ENCODE results near the gene CAST.
"Not testable (repeated sequence)": the region's sequence is repeated elsewhere in the genome, so short reads cannot be mapped to it uniquely, and the experiment has no call there.

The CAST gene

DNA sequence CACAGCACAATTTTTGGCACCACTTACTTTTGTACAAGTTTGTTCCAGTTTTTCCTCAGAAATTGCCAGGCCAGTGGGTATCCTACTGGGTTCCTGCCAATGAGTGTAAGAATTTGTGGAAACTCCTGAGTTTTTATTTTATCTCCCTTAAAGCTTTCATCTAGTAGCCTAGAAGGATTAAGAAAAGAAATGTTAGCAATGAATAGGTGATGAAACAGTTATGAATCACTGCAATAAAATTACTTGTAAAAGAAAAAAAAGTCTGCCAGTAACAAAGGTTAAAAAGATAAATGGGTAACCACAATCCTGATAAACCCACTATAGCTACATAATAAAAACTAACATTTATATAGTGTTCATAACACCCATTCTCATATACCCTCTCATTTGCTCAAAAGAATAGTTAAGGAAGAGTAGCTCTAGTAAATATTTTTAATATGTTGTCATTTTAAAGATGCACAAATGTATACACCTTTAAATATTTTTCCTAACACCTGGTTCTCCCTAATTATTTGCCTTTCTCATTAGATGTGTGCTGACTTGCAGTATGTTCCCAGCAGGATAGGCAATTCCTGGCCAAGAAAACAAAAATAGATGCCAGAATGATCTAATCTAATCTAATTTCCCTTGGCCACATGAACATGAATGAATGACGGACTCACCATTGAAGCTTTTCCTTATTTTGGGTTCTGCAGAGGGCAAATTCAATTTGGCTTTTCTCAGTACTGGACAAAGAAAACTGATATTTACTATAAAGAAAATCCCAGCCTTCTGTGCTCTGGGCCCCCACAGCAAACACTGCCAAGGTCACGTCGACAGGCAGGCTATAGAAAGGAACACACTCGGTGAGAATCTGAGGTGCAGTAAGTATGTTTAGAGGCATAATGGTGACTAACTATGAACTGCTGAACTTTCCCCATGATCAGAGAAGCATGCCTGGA is 119.1 kb downstream of the CAST start:
- no peak for DNase-seq (ENCODE audit: low spot score)

DNA sequence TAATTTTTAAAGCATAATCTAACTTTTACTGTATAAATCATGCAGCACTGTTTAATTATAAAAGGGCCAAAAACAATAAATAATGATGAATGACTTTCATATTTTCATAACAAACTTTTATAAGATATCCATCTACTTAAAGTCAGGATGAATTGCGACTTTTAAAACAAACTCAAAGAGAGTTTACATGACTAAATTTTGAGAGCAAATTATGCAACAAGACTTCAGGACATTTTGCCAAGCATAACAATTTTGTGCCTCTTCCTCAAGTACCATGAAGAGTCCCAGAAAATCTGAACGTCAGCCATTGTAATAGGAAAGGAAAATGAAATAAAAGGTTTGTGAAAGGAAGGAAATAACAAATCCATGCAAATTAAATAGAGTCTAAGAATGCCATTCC is 121.2 kb downstream of the CAST start:
- DNase-seq (ENCODE audit: low spot score): no peak

DNA sequence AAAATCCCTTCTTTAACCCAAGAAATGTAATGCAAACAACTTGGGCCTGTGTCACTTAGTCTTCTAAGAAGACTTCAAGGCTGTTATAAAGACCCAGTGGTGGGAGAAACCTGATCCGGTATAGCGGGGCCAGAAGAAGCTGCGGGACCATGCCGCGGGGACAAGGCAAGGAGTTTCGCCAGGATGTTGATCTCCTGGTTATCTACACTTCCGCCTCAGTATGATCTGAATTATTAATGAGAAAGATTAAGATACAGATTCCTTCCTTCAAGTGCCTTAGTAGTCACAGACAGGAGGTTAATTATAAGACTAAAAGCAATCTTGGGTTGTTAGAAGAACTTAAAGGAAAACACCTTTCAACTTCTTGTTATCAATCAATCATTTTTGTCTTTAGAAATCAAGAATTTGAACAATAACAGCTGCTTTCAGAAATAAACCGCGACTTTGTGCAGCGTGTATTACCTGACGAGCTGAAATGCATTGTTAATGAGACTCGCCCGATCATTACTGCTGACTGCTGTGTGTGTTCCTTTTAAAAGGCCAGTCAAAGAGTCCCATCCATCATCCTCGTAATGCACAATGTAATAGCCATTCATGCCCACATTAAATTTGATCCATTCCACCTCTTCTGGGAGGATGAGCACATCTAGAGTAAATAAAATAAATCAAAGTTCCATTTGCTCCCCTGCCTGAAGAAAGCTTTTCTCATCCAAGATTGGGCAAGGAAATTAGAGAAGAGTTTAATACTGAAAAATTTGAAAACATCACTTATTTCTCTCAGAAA is 123.3 kb downstream of the CAST start:
- DNase-seq (ENCODE audit: low spot score): no peak

DNA sequence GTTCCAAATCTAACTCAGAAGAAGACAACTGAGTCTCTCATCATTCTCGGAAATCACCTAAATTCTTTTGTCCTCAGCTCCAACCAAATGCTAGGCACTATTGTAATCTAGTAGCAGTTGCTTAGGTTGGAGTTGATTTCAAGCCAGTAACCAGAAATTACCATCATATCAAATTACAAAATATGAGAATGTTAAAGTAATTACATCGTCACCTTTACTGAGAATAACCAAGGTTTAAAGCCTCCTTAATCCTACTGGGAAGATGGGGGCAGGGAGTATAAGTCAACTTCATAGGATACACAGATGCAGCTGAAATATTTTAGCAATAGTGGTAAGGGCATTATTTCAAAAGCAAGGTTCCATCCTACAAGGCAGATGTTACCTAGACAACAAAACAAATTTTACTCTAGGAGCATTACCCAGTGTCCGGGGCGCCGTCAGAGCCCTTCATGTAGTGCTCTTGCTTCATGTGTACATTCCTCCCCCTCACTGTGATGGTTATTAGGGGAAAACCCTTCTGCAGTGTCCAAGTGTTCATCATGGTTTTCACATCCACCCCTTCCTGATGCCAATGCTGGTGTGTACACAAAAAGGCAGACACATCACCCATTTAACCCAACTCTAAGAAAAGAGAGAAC is 126.1 kb downstream of the CAST start:
- DNase-seq (ENCODE audit: low spot score): no peak

DNA sequence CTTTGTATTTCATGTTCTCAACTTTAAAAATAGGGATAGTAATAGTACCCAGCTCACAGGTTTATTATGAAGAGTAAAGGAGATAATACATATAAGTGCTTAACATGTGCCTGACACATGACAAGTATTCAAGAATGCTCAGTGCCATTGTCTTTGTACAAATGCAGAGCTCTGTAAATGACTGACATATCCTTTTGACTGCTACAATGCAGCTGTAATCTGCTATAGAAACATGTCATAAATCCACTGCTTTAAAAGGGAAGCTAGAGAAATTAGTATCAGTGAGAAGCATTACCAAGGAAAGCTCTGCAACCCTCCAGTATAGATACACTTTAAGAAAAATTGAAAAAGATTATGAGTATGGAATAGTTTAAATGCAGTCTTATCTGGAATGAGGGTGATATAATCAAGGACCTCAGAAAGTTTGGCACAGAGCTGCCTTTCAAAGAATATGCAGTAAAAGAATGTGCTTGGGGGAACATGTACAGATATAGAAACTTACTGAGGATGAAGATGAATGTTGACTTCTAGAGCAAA is 127.7 kb downstream of the CAST start:
- no peak for DNase-seq (ENCODE audit: low spot score)

DNA sequence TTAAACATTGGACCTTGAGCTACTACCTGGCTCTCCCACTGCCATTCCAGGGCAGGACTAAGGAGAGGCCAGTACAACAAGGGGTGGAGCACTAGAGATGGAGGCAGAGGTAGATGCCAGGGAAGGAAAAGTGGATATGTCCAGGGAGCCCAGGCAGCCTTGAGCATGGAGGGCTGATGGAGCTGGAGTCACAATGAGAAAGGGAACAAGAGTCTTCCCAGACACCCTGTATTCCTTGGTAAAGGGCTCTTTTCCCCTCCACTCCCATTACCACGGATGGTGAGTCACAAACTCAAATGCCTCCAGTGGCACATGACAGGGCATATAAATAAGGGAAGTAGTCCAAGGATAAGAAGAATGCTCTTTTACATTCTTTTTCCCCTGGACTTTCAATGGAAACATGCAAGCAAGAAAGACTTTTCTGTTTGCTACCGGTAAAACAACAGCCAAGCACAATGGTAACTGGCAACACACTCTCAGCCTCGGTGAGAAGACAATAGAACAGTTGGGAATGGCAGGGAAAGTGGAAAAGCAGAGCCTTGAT is 128.9 kb downstream of the CAST start:
- DNase-seq (ENCODE audit: low spot score): no peak

DNA sequence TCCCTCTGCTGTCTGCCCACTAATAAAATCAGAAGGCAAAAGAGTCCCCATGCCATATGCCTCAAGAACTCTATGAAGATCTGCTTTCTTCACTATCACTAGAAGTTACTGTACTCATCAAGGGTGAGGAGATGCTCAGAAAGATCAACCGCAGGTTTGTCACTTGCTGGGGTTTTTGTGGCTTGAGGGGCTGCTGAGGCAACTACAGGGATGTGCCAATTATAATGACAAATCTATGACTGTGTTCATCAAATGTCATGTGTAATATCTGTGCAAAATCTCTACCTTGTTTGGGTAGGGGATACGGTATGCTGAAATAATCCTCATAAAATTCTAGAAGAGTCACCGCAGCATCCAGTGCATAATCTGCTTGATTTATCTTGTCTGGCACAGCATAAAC is 132.6 kb downstream of the CAST start:
- no peak for DNase-seq (ENCODE audit: low spot score)

DNA sequence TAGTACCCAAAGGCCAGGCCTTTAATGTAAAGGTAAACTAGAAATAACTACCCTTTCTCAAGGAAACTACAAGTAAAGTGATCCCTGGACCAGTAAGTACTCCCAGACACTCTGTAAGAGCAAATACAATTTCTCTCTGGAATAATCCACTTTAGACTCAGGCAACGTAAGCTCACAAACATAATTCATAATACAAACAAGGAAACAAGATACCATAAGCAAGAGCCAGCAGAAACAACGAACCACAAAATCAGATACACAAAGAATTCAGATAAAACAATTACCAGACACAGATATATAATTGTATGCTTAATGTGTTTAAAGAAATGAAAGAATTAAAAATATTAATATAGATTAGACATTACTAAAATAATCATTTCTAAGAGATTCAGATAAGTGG is 133.4 kb downstream of the CAST start:
- no peak for DNase-seq (ENCODE audit: low spot score)

DNA sequence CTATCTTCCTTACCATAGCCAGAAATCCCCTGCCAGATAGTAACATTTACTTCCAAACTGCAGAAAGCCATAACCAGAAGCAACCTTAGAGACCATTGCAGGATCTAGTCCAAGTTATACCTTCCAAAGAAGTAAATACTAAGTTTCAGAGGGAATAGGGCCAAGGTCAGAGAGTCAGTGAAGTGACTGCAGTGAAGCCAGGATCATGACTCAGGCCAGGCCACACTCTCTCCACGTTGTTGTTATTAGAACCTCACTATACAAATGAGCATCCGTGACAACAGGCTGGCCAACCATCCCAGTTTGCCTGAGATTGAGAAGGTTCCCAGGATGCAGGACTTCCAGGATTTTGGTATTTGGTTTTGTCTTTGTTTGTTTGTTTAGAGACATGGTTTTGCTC is 134.3 kb downstream of the CAST start:
- no peak for DNase-seq (ENCODE audit: low spot score)

DNA sequence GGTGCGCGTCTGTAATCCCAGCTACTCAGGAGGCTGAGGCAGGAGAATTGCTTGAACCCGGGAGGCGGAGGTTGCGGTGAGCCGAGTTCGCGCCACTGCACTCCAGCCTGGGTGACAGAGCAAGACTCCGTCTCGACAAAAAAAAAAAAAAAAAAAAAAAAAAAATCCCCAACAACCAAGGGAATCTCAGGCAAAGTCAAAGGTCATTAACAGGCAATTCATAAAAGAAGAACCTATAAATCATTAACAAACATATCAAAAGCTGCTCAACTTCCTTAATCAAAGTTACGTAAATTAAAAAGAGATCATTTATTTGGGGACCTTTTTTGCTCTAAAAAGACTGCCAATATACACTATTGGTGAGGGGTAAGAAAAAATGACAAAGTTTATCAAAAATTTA is 139.5 kb downstream of the CAST start:
- not testable (repeated sequence) for DNase-seq (ENCODE audit: low spot score)

DNA sequence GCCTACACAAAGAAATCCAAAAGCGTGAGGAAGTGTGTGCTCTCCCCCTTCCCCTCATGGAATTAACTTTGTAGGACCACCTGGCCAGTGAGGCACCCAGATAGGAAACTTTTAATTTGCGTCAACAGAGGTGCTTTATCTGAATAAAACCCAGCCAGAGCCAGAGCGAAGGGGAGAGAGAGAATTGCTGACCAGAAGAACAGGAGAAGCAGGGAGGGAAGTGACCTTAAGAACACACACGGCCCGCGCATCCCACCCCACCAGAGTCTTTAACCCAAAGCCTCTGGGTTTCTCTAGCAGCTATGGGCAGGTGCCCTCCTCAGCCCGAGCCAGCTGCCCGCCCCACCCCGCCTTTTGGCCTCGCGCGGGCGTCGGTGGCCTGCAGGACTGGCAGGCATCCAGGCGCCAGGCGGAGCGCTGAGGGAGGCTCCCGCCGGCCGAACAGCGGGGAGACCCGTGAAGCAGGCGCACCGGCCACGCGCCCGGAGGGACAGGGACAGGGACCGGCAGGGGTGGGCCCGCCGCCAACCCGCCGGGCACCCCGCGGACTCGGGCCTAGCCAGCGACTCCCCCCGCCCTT is 145.0 kb downstream of the CAST start:
- DNase-seq (ENCODE audit: low spot score): peak; percentile 83

DNA sequence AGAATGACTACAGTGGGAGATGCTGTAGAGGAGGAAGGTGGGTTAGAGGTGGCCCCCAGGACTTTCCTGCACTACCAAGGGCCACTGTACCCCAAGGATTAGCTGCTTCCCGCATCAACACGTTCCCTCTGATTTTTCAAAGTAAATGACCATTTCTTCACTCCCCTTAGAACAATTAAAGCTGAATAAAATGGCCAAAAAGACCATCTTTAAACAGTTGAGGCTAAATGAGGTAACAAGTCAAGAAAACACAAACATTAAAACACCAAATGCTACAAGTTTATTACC is 146.3 kb downstream of the CAST start:
- DNase-seq (ENCODE audit: low spot score): no peak

DNA sequence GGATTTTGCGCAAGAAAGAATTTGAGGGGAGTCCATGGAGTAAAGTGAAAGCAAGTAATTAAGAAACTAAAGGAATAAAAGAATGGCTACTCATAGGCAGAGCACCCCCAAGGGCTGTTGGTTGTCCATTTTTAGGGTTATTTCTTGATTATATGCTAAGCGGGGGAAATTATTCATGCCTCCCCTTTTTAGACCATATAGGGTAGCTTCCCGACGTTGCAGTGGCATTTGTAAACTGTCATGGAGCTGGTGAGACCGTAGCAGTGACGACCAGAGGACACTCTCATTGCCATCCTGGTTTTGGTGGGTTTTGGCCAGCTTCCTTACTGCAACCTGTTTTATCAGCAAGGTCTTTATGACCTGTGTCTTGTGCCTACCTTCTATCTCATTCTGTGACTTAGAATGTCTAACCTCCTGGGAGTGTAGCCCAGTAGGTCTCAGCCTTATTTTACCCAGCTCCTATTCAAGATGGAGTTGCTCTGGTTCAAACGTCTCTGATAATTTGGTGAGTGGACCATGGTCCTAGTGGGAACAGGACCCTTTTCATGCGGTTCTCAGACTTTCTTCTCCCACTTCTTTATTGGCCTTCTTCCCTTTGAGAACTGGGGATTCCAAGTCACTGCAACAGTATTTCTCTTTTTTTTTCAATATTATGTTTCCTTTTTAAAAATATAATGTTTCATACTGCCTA is 146.8 kb downstream of the CAST start:
- no peak for DNase-seq (ENCODE audit: low spot score)

DNA sequence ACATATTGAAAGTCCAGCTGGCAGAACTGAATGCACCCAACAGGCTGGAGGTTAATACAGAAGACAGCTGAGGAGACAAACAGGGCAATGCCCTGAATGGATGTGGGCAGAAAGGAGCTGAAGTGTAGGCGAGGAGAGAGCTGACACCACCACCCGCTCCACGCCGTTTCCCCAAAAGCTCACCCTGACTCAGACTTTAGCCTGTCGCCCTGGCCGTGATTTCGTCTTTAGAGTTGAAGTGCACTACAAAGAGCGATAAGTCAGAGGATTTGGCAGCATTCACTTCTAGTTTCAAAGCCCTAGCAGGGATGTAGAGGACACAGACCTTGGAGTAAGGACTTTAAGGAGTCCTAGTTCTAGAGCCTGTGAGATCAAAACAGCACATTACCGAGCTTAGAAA is 147.7 kb downstream of the CAST start:
- DNase-seq (ENCODE audit: low spot score): no peak

DNA sequence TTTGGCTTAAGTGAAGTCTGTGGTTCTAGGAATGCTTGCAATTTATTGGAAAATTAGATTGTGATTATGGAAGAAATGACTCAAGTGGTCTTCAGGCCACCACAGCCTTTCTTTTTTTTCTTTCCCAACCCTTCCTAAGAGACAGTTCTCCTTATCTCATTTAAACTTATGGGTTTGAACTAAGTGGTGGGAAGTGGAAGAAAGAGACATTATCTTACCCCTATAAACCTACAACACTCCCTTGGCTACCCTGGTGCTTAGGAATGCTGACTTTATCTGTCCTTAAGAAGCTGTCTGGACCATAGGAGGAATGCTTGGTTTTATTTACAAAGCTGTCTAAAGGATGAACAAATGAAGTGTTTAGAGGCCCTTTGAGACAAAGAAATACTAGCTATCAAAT is 150.7 kb downstream of the CAST start:
- no peak for DNase-seq (ENCODE audit: low spot score)

DNA sequence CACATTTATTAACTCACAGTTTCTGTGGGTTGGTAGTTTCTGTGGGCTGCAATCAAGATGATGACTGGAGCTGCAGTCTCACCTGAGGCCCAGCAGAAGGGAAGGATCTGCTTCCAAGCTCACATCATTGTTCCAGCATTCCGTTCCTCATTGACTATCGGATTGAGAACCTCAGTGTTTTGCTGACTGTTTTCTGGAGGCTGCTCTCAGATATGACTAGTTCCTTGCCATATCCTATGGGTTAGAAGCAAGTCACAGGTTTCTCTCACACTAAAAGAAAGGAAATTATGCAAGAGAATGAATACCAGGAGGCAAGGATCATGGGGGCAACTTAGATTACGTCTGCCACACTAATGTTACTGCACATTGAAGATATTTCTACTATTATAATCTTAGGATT is 151.9 kb downstream of the CAST start:
- DNase-seq (ENCODE audit: low spot score): no peak

DNA sequence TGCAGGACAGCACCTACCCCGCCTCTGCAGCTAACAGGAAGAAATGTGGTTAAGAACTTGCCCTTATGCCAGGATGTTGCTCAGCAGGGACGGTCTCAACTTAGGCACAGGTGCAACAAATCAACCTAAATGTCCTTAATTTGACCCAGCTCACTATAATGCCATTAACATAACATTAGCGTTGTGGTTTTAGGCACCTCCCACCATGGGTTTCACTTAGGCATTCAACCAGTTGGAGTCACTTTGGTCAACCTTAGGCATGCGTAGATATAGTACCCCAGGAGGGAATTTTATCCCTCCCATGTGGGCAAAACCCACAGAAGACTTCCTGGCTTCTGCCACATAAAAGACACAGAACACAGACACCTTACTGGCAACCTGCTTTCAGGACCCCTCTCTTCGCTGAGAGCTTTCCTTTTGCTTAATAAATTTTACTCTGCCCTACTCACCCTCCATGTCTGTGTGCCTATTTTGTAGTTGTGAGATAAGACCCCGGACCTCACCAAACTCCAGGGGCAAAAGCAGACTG is 154.3 kb downstream of the CAST start:
- no peak for DNase-seq (ENCODE audit: low spot score)

DNA sequence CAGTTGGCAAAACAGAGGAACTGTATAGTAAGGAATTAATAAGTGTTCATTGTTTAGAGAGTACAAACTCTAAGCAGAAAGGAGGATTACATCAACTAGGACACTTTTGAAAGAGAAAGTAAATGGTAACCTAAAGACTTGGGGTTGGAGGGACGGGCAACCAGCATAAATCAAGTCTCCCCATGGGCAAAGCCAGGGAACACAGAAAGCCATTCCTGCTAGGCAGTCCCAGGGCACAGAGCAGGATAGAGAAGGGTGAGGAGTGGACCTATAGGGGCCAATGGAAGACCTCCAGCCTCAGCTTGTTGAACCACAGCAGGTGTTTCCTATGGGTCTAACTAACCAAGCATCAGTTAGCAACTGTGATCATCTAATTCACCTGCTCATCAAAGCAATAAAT is 154.8 kb downstream of the CAST start:
- DNase-seq (ENCODE audit: low spot score): no peak

DNA sequence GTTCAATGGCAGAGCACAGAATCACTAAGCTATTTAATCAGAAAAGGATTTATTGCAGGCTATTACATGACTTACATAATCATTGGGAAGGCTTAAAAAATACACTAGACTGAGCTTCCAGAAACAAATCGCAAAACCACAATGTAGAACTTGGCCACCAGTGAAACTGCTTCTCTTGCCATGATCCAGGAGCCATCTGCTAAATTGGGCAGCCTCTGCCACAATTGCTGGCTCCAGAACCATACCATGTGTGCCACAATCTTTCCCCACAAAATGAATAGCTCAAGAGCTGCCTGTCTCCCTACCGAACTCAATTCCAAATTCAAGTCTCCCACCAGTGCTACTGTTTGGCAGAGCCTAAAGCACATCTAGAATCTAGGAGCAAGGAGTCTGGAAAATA is 155.3 kb downstream of the CAST start:
- no peak for DNase-seq (ENCODE audit: low spot score)

DNA sequence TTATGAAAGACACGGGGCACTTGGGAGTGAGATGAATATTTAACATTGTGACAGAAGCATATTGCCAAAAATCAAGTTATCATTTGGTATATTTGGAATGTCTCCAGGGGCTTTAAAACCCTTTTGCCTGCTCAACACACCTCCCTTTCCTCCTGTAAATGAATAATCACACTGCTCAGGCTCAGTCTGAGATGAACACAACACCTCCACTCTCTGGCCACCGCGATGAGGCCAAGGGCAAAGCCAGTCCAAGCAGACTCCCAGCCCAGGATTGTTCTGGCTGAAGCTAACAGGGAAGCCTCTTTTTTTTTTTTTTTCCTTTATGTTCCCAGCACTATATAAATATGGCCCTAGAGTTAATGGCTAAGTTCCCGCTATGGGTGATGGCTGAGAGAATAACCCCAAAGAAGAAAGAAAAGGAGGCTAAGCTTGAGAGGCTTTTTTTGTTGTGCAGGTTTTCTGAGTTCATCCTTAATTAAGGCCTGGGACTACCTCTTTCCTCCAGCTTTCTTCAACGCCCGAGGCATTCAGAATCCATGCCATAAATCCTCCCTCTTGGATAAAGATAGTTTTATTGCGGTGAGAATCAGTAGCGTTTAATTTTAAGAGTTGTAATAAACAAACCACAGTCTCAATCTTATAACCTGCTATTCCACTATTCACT is 156.1 kb downstream of the CAST start:
- DNase-seq (ENCODE audit: low spot score): no peak

DNA sequence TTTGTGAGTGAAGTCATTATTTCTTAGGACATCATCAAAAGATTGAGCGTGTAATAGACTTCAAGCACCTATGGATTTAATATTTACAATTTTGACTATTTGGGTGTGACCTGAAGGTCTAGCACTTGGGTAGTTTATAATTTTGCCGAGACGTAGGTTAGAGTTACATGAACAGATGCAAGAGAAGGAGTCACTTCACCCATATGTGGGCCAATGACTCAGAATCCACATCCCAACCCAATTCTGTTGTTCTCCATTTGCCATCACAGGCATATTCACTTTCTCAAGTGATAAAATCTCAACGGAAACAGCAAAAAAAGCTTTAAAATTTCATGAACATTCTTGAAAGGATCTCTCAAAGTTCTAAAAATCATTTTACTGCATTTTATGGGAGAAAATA is 157.6 kb downstream of the CAST start:
- no peak for DNase-seq (ENCODE audit: low spot score)

Measured in putamen (tissue), 1 donor.